Fibroblast of lung (primary cell): ENCODE measurements around the gene TAF12. TPM values are rescaled to one million over a fixed set of nuclear protein-coding genes. Genes with fewer than 3 reads are reported as not detected.

Experiments
- DNase-seq, 2 donors: peaks; one replicate each; pipeline versions ENCODE4 v3.0.0 to v3.0.0-alpha.2; 2010; ENCODE audit warnings: low read depth in 2 of 2
- H2AFZ ChIP-seq: 2 replicates; pipeline ENCODE4 v1.5.1; 2012; ENCODE audit warnings: low read length, control low read depth, inconsistent platforms
- H3K27ac ChIP-seq: 2 replicates; pipeline ENCODE4 v1.5.1; 2011; ENCODE audit warnings: low read length, control low read depth; ENCODE audit not compliant: insufficient read depth
- H3K27me3 ChIP-seq: 2 replicates; pipeline ENCODE4 v1.5.1; 2011; ENCODE audit warnings: mild to moderate bottlenecking, low read length; ENCODE audit not compliant: control insufficient read depth, insufficient read depth
- H3K36me3 ChIP-seq: 2 replicates; pipeline ENCODE4 v1.5.1; 2011; ENCODE audit warnings: low read length; ENCODE audit not compliant: control insufficient read depth, insufficient read depth
- H3K4me1 ChIP-seq: 2 replicates; pipeline ENCODE4 v1.5.1; 2011; ENCODE audit warnings: low read length; ENCODE audit not compliant: control insufficient read depth, insufficient read depth; ENCODE audit errors: extremely low read depth
- H3K4me2 ChIP-seq: 2 replicates; pipeline ENCODE4 v1.5.1; 2011; ENCODE audit warnings: low read length, control low read depth; ENCODE audit not compliant: insufficient read depth; ENCODE audit errors: extremely low read depth
- H3K4me3 ChIP-seq, 4 experiments: fragments of 200-600 bp in 1 of 4; sonication (generic) in 1 of 4; replicated peaks in 1 of 4; 2 replicates each; pipeline ENCODE4 v1.5.1; 2011 to 2016; ENCODE audit warnings: low read length in 4 of 4, low read depth in 3 of 4, mild to moderate bottlenecking in 3 of 4, control low read depth in 2 of 4, inconsistent platforms in 1 of 4, mixed read lengths in 1 of 4; ENCODE audit not compliant: insufficient read depth in 1 of 4; ENCODE audit errors: control extremely low read depth in 1 of 4
- H3K79me2 ChIP-seq: 2 replicates; pipeline ENCODE4 v1.5.1; 2012; ENCODE audit warnings: mild to moderate bottlenecking, low read length, inconsistent platforms; ENCODE audit not compliant: control insufficient read depth, insufficient read depth
- H3K9ac ChIP-seq: 2 replicates; pipeline ENCODE4 v1.5.1; 2011; ENCODE audit warnings: mild to moderate bottlenecking, low read length, control low read depth; ENCODE audit not compliant: insufficient read depth
- H3K9me3 ChIP-seq: 2 replicates; pipeline ENCODE4 v1.5.1; 2012; ENCODE audit warnings: low read depth, low read length; ENCODE audit not compliant: control insufficient read depth, insufficient read depth
- H4K20me1 ChIP-seq: 2 replicates; pipeline ENCODE4 v1.5.1; 2011; ENCODE audit warnings: low read length; ENCODE audit not compliant: control insufficient read depth, insufficient read depth; ENCODE audit errors: extremely low read depth
- EZH2 ChIP-seq: IDR thresholded peaks from 2 replicates; pipeline ENCODE4 v1.5.1; 2012; ENCODE audit warnings: low read length, control low read depth, mild to moderate bottlenecking; ENCODE audit errors: missing control alignments
- polyA plus RNA-seq, 2 donors: library from polyadenylated mRNA; depleted of rRNA in 1 of 2; stranded (reverse) in 1 of 2; unstranded in 1 of 2; fragments of >200 nt; gene quantifications; 2 replicates each; pipeline ENCODE4 v1.2.1, GENCODE V29; 2011 to 2012; ENCODE audit warnings: missing spikeins in 1 of 2
- total RNA-seq: library from RNA; depleted of rRNA; stranded (reverse); fragments of >200 nt; gene quantifications from 2 replicates; pipeline ENCODE4 v1.2.1, GENCODE V29; 2014
- TF ChIP-seq, protein P1 (sequence below), 2 donors: IDR thresholded peaks in 1 of 2; conservative IDR thresholded peaks in 1 of 2; 1 replicate in 1 of 2; 2 replicates in 1 of 2; pipeline ENCODE4 v1.5.1; 2011 to 2012; ENCODE audit warnings: low read length in 2 of 2, control low read depth in 1 of 2, inconsistent platforms in 1 of 2, low read depth in 1 of 2, mild to moderate bottlenecking in 1 of 2

The TAF12 gene
- total and polyA plus RNA-seq, 2 donors (not counting 1 experiment from before 2014, with no cell fraction given): 49.7 to 52.2 TPM

DNA sequence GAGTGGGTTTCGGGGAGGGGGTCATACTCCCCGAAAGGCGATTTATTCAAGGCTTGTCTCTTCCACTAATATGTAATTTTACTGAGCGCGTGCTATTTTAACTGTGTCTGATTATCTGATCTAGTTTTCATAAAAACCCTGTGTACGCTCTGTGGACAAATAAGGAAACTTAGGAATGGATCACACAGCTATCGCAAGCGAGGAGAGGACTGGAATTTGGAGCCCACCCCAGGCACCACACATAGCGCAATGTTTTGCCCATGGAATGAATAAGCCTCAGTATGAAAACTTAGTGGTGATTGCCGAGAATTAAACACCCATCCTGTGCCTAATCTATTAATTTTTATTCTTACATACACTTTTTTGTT, 60.6 kb downstream of the TAF12 start:
- Histone ChIP-seq H3K36me3 (peaks cover 13% of the 10 kb centered on the region), H3K27me3 (no peaks in the 10 kb centered on the region), H3K79me2 (peaks cover 31% of the 10 kb centered on the region), H3K4me3 (peak overlapping the region; percentile 91 to 100 (median 92)), H3K27ac (peak overlapping the region; percentile 79), H3K4me1 (peaks cover 12% of the 10 kb centered on the region), H4K20me1 (peaks cover 3% of the 10 kb centered on the region), H3K4me2 (peak overlapping the region; percentile 99), H3K9ac (peak overlapping the region; percentile 73), H3K9me3 (no peaks in the 10 kb centered on the region), H2AFZ (peak overlapping the region; percentile 81)
- DNase-seq: peak; percentile 43 to 63
- TF ChIP-seq EZH2: no peak
- TF ChIP-seq, protein P1, sequence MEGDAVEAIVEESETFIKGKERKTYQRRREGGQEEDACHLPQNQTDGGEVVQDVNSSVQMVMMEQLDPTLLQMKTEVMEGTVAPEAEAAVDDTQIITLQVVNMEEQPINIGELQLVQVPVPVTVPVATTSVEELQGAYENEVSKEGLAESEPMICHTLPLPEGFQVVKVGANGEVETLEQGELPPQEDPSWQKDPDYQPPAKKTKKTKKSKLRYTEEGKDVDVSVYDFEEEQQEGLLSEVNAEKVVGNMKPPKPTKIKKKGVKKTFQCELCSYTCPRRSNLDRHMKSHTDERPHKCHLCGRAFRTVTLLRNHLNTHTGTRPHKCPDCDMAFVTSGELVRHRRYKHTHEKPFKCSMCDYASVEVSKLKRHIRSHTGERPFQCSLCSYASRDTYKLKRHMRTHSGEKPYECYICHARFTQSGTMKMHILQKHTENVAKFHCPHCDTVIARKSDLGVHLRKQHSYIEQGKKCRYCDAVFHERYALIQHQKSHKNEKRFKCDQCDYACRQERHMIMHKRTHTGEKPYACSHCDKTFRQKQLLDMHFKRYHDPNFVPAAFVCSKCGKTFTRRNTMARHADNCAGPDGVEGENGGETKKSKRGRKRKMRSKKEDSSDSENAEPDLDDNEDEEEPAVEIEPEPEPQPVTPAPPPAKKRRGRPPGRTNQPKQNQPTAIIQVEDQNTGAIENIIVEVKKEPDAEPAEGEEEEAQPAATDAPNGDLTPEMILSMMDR (conservative IDR thresholded peaks at IDR 0.05 in 1 of 2, IDR thresholded peaks at IDR 0.05 in 1 of 2; ENCODE audit: low read depth in 1 of 2, low read length in 2 of 2): no peak

DNA sequence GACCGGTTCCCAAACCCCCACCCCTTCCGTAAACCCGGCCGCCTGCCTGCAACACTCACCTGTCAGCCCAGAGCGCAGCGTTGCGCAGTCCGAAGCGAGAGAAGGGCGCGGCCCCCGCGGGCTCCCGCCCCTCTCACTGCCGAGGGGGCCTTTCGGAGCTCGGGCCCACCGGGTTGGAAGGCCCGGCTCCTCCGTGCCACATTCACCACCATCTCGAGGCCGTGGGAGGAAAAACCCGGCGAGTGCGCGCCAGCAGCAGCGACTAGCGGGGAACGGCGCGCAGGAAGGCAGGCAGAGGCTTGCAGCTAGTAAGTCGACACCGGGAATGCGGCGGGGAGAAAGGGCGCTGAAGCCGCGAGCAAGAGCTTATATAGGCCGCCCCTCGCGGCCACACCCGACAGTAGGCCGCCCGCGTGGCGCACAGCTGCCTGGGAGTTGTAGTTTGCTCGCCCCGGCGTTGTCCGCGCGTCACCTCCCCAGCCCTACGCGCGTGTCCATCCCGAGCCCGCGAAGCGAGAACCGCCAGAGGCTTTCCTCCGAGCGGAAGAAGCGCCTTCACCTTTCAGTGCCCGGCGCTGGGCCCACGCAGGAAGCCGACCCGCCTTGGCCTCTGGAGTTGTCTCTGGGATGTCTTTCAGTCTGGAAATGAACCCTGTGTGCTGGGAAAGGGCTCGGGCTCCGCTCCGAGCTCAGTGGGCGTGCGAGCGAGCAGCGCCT, 61.2 kb downstream of the TAF12 start:
- H2AFZ ChIP-seq: peak overlapping the region; percentile 81
- H3K4me1 ChIP-seq: peaks cover 12% of the 10 kb centered on the region
- no peaks in the 10 kb centered on the region for H3K27me3 ChIP-seq
- peaks cover 13% of the 10 kb centered on the region for H3K36me3 ChIP-seq
- H3K27ac ChIP-seq: peak overlapping the region; percentile 79
- peak overlapping the region; percentile 91 to 100 (median 92) for H3K4me3 ChIP-seq
- no peaks in the 10 kb centered on the region for H3K9me3 ChIP-seq
- H3K4me2 ChIP-seq: peak overlapping the region; percentile 99
- TF ChIP-seq, protein P1 (conservative IDR thresholded peaks at IDR 0.05 in 1 of 2, IDR thresholded peaks at IDR 0.05 in 1 of 2; ENCODE audit: low read depth in 1 of 2, low read length in 2 of 2): no peak
- no peak for TF ChIP-seq EZH2
- H3K79me2 ChIP-seq: peaks cover 31% of the 10 kb centered on the region
- H4K20me1 ChIP-seq: peaks cover 3% of the 10 kb centered on the region
- H3K9ac ChIP-seq: peak overlapping the region; percentile 84
- peak; percentile 92 to 96 for DNase-seq

DNA sequence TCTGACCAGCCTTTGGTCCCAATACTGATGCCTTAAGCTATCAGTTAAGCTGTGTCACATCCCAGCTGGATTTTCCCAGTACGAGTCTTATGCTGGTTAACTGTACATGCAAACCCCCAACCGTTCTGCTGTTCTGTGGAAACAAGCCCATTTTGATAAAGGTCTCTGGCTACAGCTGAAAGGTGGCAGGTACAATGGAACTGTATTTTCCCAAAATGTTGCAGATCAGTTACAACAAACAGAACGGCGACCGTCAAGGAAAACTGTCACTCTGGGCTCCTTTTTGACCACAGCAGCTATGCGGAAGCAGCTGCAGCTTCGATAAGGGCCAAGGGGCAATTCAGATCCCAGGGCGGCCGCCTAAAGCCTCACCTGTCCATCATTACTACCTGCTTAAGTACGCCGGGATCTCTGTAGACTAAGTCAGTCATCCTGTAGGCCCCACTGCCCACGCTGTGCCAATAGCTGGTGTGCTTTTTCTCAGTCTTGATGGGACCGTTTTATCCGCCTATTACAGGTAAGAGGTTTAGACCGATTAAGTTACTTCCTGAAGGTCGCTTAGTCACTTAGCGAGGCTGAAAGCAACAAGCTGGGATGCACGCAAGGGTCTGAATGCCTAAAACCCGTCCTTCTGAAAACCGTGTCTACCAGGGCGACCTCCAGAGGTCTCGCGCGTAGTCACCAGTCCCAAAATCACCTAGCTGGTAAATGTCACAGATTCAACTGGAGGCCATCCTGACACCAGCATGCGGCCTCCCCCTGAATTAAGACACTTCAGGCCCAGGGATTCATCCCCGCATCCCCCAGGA, 61.9 kb downstream of the TAF12 start:
- Histone ChIP-seq H4K20me1 (peaks cover 3% of the 10 kb centered on the region), H3K27ac (peak overlapping the region; percentile 72), H3K27me3 (no peaks in the 10 kb centered on the region), H3K9me3 (no peaks in the 10 kb centered on the region), H2AFZ (no peak overlapping the region), H3K36me3 (peaks cover 13% of the 10 kb centered on the region), H3K4me1 (peaks cover 12% of the 10 kb centered on the region), H3K4me3 (peak overlapping the region; percentile 91 to 100 (median 92)), H3K79me2 (peaks cover 31% of the 10 kb centered on the region), H3K9ac (peak overlapping the region; percentile 84), H3K4me2 (peak overlapping the region; percentile 88)
- no peak for TF ChIP-seq EZH2
- TF ChIP-seq, protein P1 (conservative IDR thresholded peaks at IDR 0.05 in 1 of 2, IDR thresholded peaks at IDR 0.05 in 1 of 2; ENCODE audit: low read depth in 1 of 2, low read length in 2 of 2): peak in 1 of 2 donors; percentile 19
- DNase-seq: peak; percentile 36 to 53
